DND-41 (cell line): ENCODE measurements around the gene DCHS1.

ENCODE experiments used
- EZH2 ChIP-seq: IDR thresholded peaks from 3 replicates; pipeline ENCODE4 v1.6.1; 2012; ENCODE audit warnings: borderline replicate concordance, low read depth, mild to moderate bottlenecking, moderate library complexity, low read length, inconsistent platforms; ENCODE audit not compliant: severe bottlenecking
- TF ChIP-seq, protein P1 (sequence below): IDR thresholded peaks from 2 replicates; pipeline ENCODE4 v1.5.1; 2012; ENCODE audit warnings: borderline replicate concordance, low read length, moderate library complexity, mild to moderate bottlenecking; ENCODE audit not compliant: poor library complexity, severe bottlenecking; ENCODE audit errors: extremely low read depth

DNA sequence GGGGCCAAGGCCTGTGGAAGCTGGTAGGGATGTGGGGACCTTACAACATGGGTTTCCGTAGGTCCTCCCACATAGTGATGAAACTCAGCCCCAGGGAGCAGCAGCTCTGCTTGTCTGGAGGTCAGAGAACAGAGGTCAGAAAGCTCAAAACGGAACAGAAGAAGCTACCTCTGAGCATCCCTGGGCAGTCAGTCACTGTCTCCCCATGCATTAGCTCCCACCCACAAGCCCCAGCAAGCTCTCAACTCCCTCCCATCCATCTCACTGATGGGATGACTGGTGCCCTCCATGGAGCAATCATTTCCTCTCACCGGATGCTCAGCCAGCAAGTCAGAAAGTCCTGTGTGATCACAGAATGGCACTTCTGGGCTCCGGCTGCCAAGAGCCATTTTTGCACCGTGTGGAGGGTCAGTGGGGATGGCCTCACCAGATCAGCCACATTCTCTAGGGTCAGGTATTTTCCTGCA is 38.3 kb downstream of the DCHS1 start:
- TF ChIP-seq, protein P1, sequence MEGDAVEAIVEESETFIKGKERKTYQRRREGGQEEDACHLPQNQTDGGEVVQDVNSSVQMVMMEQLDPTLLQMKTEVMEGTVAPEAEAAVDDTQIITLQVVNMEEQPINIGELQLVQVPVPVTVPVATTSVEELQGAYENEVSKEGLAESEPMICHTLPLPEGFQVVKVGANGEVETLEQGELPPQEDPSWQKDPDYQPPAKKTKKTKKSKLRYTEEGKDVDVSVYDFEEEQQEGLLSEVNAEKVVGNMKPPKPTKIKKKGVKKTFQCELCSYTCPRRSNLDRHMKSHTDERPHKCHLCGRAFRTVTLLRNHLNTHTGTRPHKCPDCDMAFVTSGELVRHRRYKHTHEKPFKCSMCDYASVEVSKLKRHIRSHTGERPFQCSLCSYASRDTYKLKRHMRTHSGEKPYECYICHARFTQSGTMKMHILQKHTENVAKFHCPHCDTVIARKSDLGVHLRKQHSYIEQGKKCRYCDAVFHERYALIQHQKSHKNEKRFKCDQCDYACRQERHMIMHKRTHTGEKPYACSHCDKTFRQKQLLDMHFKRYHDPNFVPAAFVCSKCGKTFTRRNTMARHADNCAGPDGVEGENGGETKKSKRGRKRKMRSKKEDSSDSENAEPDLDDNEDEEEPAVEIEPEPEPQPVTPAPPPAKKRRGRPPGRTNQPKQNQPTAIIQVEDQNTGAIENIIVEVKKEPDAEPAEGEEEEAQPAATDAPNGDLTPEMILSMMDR: no peak
- TF ChIP-seq EZH2: no peak
